ENCODE data around the gene PAFAH2.
A peak's percentile ranks its signal among the peaks of the same experiment; 100 is the strongest.

PAFAH2 gene

GRCh38 chr1:25997828-25998761, at the start of gene PAFAH2:
Gene PAFAH2 (minus strand): TSS chr1:25998063. CDS start chr1:25990816, 7,247 bp downstream.
- DNase-seq, result peak; percentile 99

GRCh38 chr1:26047278-26047874, 49.5 kb upstream of the PAFAH2 start:
- DNase-seq, result no peak

GRCh38 chr1:26046246-26047095, 48.6 kb upstream of the PAFAH2 start:
- no peak for DNase-seq

GRCh38 chr1:26045722-26046245, 47.9 kb upstream of the PAFAH2 start, which contains the start of gene SLC30A2:
Gene SLC30A2 (minus strand): TSS chr1:26046118. CDS start chr1:26045896, 222 bp downstream.
- DNase-seq, result peak; percentile 42

GRCh38 chr1:26044971-26045721, 47.3 kb upstream of the PAFAH2 start:
- no peak for DNase-seq

GRCh38 chr1:26044414-26044813, 46.6 kb upstream of the PAFAH2 start:
- no peak for DNase-seq

GRCh38 chr1:26043765-26044164, 45.9 kb upstream of the PAFAH2 start:
- no peak for DNase-seq

GRCh38 chr1:26041978-26042377, 44.1 kb upstream of the PAFAH2 start:
- DNase-seq, result no peak

DNA sequence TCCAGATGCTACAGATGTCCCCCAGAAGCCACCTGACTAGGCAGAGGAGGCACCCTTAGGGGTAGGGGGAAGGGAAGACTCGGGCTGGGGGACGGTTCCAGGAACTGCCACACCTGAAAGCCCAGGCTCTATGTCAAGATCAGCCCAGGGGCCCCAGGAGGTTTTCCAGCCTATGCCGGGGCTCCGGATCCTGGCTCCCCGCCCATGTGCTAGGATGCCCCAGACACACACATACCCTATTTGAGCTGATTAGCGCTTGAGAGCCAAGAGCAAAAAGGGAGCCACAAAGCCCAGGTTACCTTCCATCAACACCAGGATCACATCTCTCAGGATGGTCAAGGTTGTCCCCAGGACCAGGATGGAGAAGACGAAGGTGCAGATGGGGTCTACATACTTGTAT, 43.5 kb upstream of the PAFAH2 start:
- no peak for DNase-seq

DNA sequence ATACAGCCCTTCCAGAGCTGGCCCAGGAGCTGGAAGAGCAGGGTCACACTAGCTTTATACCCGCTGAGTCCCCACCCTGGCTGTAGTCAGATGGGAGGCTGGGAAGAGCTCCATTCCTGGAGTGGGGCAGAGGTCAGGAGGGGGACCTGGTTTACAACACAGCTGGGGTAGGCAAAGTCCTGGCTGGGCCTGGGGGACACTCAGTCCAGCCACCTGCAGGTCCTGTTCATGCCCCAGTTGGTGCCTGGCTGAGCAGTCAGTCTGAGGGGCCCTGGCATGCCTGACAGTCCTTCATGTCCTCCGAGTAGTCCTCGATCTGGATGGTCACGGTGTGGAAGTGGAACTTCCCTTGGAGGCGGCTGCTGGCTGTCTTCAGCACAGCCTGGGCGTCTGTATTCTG, 41.0 kb upstream of the PAFAH2 start:
- no peak for DNase-seq

DNA sequence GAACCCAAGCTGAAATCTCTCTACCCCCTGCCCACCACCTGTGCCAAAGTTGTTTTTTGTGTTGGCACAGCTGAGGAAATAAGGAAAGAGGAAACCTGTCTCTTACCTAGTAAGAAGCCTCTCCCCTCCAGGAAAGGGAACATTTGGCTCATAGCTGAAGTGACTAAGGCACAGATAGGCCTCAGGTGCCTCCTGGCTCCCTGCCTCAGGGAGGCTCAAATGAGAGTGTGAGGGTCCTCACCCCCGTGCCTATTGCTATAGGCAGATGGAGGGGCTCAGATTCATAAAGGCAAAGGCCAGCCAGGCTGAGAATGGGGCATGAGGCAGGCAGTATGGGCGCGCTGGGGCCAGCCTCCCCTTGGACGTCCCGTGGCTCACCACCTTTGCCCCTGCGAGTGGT, 40.6 kb upstream of the PAFAH2 start:
- no peak for DNase-seq

DNA sequence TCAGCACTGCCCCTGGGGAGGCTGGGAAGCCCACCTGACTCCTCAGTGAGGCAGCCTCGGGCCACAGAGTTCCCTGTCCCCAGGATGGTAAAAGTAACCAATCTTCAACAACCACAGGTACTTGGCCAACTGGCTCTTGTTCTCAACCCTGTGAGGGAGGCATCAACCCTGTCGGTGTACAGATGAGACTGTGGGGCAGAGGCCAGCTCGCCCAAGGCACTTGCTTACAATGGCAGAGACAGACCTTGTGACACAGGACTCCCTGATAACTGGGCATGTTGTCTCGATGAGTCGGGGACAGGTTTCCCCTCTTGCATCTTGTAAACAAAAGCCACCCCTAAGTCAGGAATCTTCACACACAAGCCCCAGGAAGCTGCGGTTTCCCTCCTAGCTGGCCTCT, 40.0 kb upstream of the PAFAH2 start:
- DNase-seq, result no peak

DNA sequence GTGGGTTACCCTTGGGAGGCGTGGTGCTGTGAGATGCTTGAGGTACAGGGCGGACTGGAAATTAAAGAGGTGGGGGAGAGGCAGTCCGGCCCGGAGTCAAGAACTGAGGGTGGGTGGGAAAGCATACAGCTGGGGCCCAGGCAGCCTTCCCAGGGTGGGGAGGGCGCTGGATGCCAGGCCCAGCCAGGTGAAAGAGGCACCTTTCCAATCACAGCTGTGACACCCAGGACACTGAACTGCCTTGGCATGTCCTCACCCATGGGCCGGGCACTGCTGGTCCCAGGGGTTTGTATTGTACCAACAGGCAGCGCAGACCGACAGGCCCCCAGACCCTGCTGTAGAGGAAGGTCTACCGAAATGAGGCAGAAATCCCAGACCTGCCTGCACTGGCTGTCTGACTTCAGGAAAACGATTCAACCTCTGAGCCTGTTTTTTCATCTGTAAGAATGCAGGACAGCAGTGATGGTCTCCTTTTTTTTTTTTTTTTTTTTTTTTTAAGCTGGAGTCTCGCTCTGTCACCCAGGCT, 39.0 kb upstream of the PAFAH2 start:
- DNase-seq, result no peak

GRCh38 chr1:26035959-26036755, 38.3 kb upstream of the PAFAH2 start:
- peak; percentile 62 for DNase-seq

DNA sequence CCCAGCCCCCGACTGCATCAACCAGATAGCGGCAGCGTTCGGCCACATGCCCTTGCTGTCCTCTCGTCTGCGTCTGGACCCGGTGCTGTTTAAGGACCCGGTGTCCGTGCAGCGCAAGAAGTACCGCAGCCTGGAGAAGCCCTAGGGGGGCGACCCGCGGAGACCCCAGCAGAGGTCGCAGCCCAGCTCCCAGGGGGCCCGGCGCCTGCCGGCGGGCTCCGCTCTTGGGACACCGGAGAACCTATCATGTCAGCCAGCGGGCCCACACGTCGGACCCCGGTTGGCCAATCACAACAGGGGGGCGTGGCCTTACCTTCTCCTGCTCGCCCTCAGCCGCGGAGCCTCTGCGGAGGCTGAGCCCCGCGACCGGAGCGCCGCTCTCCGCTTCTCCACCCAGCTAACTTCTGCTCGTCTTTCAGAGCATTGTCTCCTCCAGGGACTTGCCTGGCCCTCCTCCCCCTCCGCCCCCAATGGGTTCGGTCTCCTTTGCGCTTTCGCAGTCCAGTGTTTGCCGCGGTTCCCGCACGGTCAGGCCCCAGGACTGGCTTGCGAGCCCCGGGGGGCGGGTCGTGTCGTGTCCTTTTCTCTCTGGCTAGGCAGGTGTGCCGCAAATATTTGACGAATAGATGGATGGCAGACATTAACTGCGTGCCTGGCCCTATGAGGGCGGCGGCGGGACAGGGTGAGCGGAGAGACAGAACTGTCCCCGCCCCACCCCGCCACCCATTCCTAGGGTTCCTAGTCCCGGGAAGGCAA, 37.5 kb upstream of the PAFAH2 start:
- peak; percentile 95 for DNase-seq

- DNase-seq, result peak; percentile 18
Observed at GRCh38 chr1:26034504-26035202, 36.8 kb upstream of the PAFAH2 start.

GRCh38 chr1:26032656-26033357, 34.9 kb upstream of the PAFAH2 start:
- no peak for DNase-seq

GRCh38 chr1:26031611-26032220, 33.9 kb upstream of the PAFAH2 start:
- DNase-seq, result no peak

- DNase-seq, result no peak
Observed at GRCh38 chr1:26031196-26031595, 33.3 kb upstream of the PAFAH2 start.

Data from NCI-H1105 (cell line).